HG03039 (cell line): Measurements from ENCODE around the gene TMEM17.

Experiments
- ATAC-seq: cut with Tn5 transposase; IDR thresholded peaks from one replicate; pipeline ENCODE4 v1.9.1; 2021; ENCODE audit warnings: mild to moderate bottlenecking, moderate library complexity; ENCODE audit not compliant: unreplicated experiment

Gene TMEM17

DNA sequence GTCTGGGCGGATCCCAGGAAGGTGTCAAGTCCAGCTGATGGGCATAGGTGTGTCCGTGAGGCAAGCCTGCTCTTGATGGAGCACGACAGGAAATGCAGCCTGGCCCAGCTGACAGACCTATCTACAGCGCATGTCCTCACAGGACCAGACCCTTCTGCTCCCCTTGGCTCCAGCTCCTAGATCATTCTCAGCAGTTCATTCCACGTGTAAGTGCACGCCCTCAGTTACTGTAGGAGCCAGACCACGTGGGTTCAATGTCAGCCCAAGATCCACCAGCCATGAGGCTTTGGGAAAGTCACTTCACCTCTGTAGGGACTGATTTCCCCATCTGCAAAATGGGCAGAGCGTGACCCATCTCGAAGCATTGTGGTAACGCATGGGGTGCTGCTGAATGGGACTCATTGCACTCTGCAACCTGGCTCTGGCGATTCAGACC lies 47.8 kb downstream of the TMEM17 start:
- ATAC-seq: no peak

DNA sequence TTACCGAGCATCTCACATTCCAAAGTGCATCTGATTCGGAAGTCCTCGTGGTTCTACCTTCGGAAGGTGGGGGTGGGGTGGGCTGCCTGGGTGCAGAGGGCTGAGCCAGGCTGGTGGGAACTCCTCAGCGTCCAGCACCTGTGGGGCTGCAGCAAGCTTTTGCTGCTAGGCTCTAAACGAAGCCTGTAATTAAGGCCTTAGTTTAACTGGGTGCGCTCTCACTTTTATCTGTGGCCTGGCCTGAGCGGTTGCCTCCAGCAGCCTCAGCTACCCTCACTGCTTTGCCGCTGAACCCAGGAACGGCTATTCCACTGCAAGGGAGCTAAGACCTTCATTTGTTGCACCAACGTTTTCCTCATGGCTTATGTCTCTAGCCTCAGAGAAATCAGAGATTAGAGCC lies 48.4 kb downstream of the TMEM17 start:
- ATAC-seq: no peak

DNA sequence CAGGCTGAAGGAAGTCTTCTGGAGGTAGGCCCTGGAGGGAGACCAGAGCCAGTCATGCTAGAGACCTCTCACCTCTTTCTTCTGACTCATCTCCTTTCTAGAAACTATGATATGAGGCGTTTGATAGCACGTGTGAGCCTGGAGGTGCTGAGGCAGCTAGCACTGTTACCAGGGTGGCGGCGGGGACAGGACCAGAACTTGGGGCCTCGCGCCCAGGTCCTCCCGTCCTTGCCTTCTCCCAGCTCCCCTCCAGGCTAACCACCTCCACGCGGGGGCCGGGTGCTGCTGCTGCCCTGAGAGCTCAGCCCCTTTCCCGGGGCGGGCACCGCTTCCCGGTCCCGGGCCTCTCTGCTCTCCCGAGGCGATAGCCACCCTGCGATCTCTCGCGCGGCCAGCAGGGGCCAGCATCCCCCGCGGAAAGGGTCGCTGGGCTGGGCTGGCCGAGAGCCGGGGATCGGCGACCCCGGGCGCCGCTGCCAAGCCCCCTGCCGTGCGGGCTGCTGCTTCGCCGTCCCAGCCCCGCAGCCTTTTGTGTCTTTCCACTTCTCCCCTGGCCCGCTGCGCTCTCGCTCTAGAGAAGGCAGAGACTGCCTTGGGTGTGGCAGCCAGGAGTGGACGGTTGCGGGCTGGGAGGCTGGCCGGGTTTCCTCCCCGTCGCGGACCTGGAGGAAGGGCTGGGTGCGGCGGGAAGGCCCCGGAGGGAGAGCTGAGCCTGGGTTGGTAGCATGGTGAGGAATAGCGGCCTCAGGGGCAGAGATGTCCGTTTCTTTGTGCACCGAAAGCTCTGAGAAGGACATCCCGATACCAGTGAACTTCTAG lies 49.1 kb downstream of the TMEM17 start:
- peak; percentile 86 for ATAC-seq

DNA sequence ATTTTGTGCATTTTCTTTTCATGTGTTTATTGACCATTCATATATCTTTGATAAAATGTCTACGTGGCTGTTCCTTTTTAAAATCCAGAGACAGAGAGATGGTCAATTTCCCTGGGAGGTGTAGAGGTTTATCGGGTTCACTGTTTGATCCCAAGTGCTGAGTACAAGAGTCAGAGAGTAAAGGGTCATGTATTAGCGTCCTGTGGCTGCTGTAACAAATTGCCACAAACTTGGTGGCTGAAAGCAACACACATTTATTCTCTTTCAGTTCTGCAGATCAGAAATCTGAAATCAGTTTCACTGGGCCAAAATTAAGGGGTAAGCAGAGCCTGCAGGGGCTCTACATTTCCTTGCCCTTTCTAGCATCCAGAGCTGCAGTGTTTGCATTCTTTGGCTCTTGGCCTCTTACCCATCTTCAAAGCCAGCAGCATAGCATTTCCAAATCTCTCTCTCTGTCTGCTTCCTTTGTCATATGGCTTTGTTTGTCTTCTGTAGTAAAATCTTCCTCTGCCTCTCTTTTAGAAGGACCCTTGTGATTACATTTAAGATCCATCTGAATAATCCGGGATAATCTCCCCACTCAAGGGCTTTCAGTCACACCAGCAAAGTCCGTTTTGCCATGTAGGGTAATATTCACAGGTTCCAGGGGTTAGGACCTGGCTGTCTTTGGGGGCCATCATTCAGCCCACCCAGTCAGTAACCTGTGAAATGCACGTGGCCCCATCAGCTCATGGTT lies 49.9 kb downstream of the TMEM17 start:
- no peak for ATAC-seq

DNA sequence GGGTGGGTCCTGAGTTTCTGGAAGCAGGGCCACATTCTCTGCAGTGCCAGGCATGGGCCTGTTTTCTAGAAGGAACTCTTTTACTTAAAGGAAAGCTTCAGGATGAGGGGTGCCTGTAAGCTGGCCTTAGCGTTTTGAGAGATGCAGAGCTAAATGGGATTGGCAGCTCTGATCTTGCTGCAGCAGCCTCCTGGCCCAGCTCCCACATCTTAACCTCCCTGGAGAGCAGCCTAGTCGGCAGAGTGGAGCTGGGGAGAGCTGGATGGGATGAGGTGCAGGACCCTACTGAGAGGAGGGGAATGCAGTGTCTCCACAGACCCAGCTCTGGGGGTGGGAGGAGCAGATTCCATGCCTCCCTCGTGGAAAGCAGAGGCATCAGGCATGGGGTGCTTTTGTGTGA lies 52.0 kb downstream of the TMEM17 start:
- no peak for ATAC-seq

DNA sequence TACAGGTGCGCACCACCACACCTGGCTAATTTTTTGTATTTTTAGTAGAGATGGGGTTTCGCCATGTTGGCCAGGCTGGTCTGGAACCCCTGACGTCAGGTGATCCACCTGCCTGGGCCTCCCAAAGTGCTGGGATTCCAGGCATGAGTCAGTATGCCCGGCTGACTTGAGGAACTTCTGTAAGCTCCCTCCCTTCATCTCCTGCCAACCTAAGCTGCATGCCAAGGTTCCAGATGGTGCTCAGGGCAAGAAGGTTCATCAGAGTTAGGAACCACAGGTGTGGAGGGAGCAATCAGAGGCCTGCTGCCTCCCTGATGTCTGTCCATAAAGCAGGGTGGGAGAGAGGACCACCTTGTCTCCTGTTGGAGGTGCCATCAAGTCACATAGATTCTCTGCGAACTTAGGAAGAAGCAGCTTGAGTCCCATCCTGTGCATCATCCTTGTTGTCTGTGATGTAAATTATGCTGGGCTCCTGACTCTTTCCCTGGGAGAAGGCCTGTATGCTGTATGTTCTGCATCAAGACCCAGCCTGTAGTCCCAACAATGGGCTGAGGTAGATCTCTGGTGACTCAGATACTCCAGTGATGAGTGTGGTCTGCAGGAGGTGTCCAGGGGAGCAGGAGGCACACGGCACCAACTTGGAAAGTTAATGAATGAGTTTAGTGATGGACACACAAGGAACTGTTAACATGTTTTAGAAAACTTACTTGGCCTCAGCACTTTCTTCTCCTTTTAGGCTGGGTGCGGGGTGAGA lies 53.1 kb downstream of the TMEM17 start:
- no peak for ATAC-seq

DNA sequence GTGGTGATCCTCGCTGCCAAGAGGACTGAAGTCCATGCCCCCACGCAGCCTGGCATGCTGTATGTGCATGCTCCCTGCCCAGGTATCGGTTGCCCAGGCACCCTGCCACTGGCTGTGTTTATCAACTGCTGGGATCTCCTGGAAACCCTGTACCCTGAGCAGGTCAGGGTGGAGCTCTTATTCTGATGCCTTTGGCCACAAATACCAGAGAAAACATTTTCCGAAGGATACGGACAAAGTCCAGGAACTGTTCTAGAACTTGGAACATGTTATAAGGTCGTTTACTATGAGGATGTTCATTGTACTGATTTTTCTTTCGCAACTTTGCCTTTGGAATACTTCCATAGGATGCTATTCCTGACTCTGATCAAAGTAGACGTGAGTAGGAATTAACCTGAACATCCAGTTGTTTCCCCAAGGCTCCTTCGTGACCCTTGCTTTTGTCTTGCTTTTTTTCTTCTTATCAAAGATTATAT lies 55.2 kb downstream of the TMEM17 start:
- no peak for ATAC-seq
